NCI-H1930 (cell line): ENCODE results near the gene DDHD1.
"Not testable (repeated sequence)": the region's sequence is repeated elsewhere in the genome, so short reads cannot be mapped to it uniquely, and the experiment has no call there.

Source experiments
- DNase-seq, 2 experiments: peaks; one replicate each; lab custom pipeline; 2025; lab: John Stamatoyannopoulos, UW

DDHD1 gene

GRCh38 chr14:53108292-53109104 is 44.6 kb downstream of the DDHD1 start:
- DNase-seq, result no peak

- DNase-seq, result no peak
Measured at GRCh38 chr14:53106768-53107167, 46.4 kb downstream of the DDHD1 start.

GRCh38 chr14:53103636-53104340 is 49.3 kb downstream of the DDHD1 start:
- DNase-seq, result no peak

- DNase-seq, result no peak
Measured at GRCh38 chr14:53093206-53093605, 59.9 kb downstream of the DDHD1 start.

- DNase-seq, result no peak
Measured at GRCh38 chr14:53090853-53091252, 62.3 kb downstream of the DDHD1 start.

GRCh38 chr14:53084954-53085353 is 68.2 kb downstream of the DDHD1 start:
- not testable (repeated sequence) for DNase-seq

- DNase-seq, result no peak
Measured at GRCh38 chr14:53064475-53064874, 88.6 kb downstream of the DDHD1 start.

GRCh38 chr14:53062856-53063255 is 90.3 kb downstream of the DDHD1 start:
- DNase-seq, result no peak

- no peak for DNase-seq
Measured at GRCh38 chr14:53060046-53060445, 93.1 kb downstream of the DDHD1 start.

GRCh38 chr14:53055003-53055402 is 98.1 kb downstream of the DDHD1 start:
- peak in 1 of 2 experiments; percentile 19 for DNase-seq

GRCh38 chr14:53054457-53054856 is 98.7 kb downstream of the DDHD1 start:
- no peak for DNase-seq

- no peak for DNase-seq
Measured at GRCh38 chr14:53048631-53049030, 104.5 kb downstream of the DDHD1 start.

- peak in 1 of 2 experiments; percentile 25 for DNase-seq
Measured at GRCh38 chr14:53047307-53048069, 105.6 kb downstream of the DDHD1 start.

- no peak for DNase-seq
Measured at GRCh38 chr14:53044486-53044885, 108.6 kb downstream of the DDHD1 start.

- DNase-seq, result no peak
Measured at GRCh38 chr14:53043027-53043581, 110.0 kb downstream of the DDHD1 start.

GRCh38 chr14:53042480-53042879 is 110.6 kb downstream of the DDHD1 start:
- DNase-seq, result no peak

GRCh38 chr14:53041067-53041466 is 112.1 kb downstream of the DDHD1 start:
- DNase-seq, result no peak

- no peak for DNase-seq
Measured at GRCh38 chr14:53038629-53039028, 114.5 kb downstream of the DDHD1 start.

GRCh38 chr14:53037016-53037415 is 116.1 kb downstream of the DDHD1 start:
- no peak for DNase-seq

GRCh38 chr14:53035336-53036210 is 117.5 kb downstream of the DDHD1 start:
- DNase-seq, result no peak

GRCh38 chr14:53034688-53035230 is 118.4 kb downstream of the DDHD1 start:
- DNase-seq, result no peak
